KOPT-K1 (cell line): ENCODE data around the gene KY.
"Not testable (repeated sequence)": the region's sequence is repeated elsewhere in the genome, so short reads cannot be mapped to it uniquely, and the experiment has no call there.

ENCODE experiments used
- H3K27ac ChIP-seq: fragments of 200-600 bp; sonication (generic); 2 replicates; pipeline ENCODE4 v1.5.1; 2016; ENCODE audit warnings: antibody characterized with exemption, mild to moderate bottlenecking, low read depth, low read length; ENCODE audit not compliant: poor library complexity, severe bottlenecking
- H3K36me3 ChIP-seq: fragments of 200-600 bp; sonication (generic); 2 replicates; pipeline ENCODE4 v1.5.1; 2017; ENCODE audit warnings: antibody characterized with exemption, mild to moderate bottlenecking, low read length, moderate library complexity; ENCODE audit not compliant: insufficient read depth
- H3K9me3 ChIP-seq: fragments of 200-600 bp; sonication (generic); 2 replicates; pipeline ENCODE4 v1.5.1; 2017; ENCODE audit warnings: antibody characterized with exemption, low read length, mild to moderate bottlenecking; ENCODE audit not compliant: insufficient read depth, poor library complexity, severe bottlenecking

The KY gene

GRCh38 chr3:134597390-134597970 lies 53.3 kb downstream of the KY start:
- H3K36me3 ChIP-seq, result no peaks in the 10 kb centered on the region
- no peaks in the 10 kb centered on the region for H3K9me3 ChIP-seq
- H3K27ac ChIP-seq, result no peak overlapping the region

GRCh38 chr3:134594986-134595385 lies 55.8 kb downstream of the KY start:
- not testable (repeated sequence) for H3K36me3 ChIP-seq, H3K27ac ChIP-seq, H3K9me3 ChIP-seq

- Histone ChIP-seq H3K36me3 (no peaks in the 10 kb centered on the region), H3K27ac (no peak overlapping the region), H3K9me3 (no peaks in the 10 kb centered on the region)
Measured at GRCh38 chr3:134594331-134594741, 56.5 kb downstream of the KY start.

GRCh38 chr3:134592806-134593205 lies 58.0 kb downstream of the KY start:
- Histone ChIP-seq H3K27ac (no peak overlapping the region), H3K9me3 (no peaks in the 10 kb centered on the region), H3K36me3 (no peaks in the 10 kb centered on the region)

- H3K36me3 ChIP-seq, result no peaks in the 10 kb centered on the region
- no peaks in the 10 kb centered on the region for H3K9me3 ChIP-seq
- H3K27ac ChIP-seq, result no peak overlapping the region
Measured at GRCh38 chr3:134590766-134591165, 60.1 kb downstream of the KY start.

- no peaks in the 10 kb centered on the region for H3K36me3 ChIP-seq
- H3K9me3 ChIP-seq, result no peaks in the 10 kb centered on the region
- no peak overlapping the region for H3K27ac ChIP-seq
Measured at GRCh38 chr3:134579141-134579665, 71.6 kb downstream of the KY start.

GRCh38 chr3:134576831-134577230 lies 74.0 kb downstream of the KY start:
- no peaks in the 10 kb centered on the region for H3K36me3 ChIP-seq
- peaks cover 3% of the 10 kb centered on the region for H3K9me3 ChIP-seq
- no peak overlapping the region for H3K27ac ChIP-seq

- H3K36me3 ChIP-seq, result no peaks in the 10 kb centered on the region
- H3K9me3 ChIP-seq, result peaks cover 3% of the 10 kb centered on the region
- H3K27ac ChIP-seq, result no peak overlapping the region
Measured at GRCh38 chr3:134576426-134576825, 74.4 kb downstream of the KY start.

GRCh38 chr3:134569899-134570298 lies 80.9 kb downstream of the KY start:
- H3K27ac ChIP-seq, H3K36me3 ChIP-seq: not testable (repeated sequence)
- peaks cover 34% of the 10 kb centered on the region for H3K9me3 ChIP-seq

GRCh38 chr3:134568790-134569189 lies 82.0 kb downstream of the KY start:
- Histone ChIP-seq H3K9me3 (peaks cover 34% of the 10 kb centered on the region), H3K36me3 (peaks cover 10% of the 10 kb centered on the region; the same call in 1 of the 2 replicates), H3K27ac (no peak overlapping the region)

- Histone ChIP-seq H3K27ac (no peak overlapping the region), H3K9me3 (peaks cover 31% of the 10 kb centered on the region), H3K36me3 (peaks cover 15% of the 10 kb centered on the region; the same call in 1 of the 2 replicates)
Measured at GRCh38 chr3:134567605-134568004, 83.2 kb downstream of the KY start.

- peaks cover 18% of the 10 kb centered on the region for H3K9me3 ChIP-seq
- no peak overlapping the region for H3K27ac ChIP-seq
- peaks cover 35% of the 10 kb centered on the region for H3K36me3 ChIP-seq
Measured at GRCh38 chr3:134564991-134565390, 85.8 kb downstream of the KY start.

GRCh38 chr3:134563601-134564000 lies 87.2 kb downstream of the KY start:
- H3K9me3 ChIP-seq, result peaks cover 4% of the 10 kb centered on the region
- H3K36me3 ChIP-seq, result peaks cover 49% of the 10 kb centered on the region
- no peak overlapping the region for H3K27ac ChIP-seq

- peaks cover 52% of the 10 kb centered on the region for H3K36me3 ChIP-seq
- no peak overlapping the region for H3K27ac ChIP-seq
- no peaks in the 10 kb centered on the region for H3K9me3 ChIP-seq
Measured at GRCh38 chr3:134562055-134562454, 88.8 kb downstream of the KY start.

GRCh38 chr3:134559591-134559990 lies 91.2 kb downstream of the KY start:
- H3K9me3 ChIP-seq, result no peaks in the 10 kb centered on the region
- H3K36me3 ChIP-seq, result peaks cover 56% of the 10 kb centered on the region
- H3K27ac ChIP-seq, result no peak overlapping the region
